Measurements from ENCODE around the gene MKS1.

- no peak for TF ChIP-seq RAD21 (conservative IDR thresholded peaks at IDR 0.05)
- TF ChIP-seq POLR2AphosphoS5 (IDR thresholded peaks at IDR 0.05): no peak
- no peak for TF ChIP-seq REST (IDR thresholded peaks at IDR 0.05; ENCODE audit: borderline replicate concordance)
These were observed 13.1 kb downstream of the MKS1 start for GRCh38 chr17:58205936-58206335.
